WTC11 (cell line): ENCODE measurements around the gene COL25A1. TPM values are rescaled to one million over a fixed set of nuclear protein-coding genes. Genes with fewer than 3 reads are reported as not detected.
A peak's percentile ranks its signal among the peaks of the same experiment; 100 is the strongest.

Experiments
- ATAC-seq: fragments of 200-7000 bp; cut with Tn5 transposase; 2 replicates; pipeline ENCODE4 v1.10.0; 2021; ENCODE audit warnings: mild to moderate bottlenecking, moderate library complexity
- CTCF ChIA-PET: fragments of 300-600 bp; sonication (Branson Sonifier 250); formaldehyde crosslinking; loops from one replicate; lab custom pipeline; 2021; ENCODE audit warnings: antibody characterized with exemption; lab: Charles Lee
- POLR2A ChIA-PET: fragments of 350-600 bp; sonication (Branson Sonifier 250); formaldehyde crosslinking; loops from one replicate; lab custom pipeline; 2021; ENCODE audit warnings: antibody characterized with exemption; lab: Charles Lee
- DNase-seq: peaks from one replicate; pipeline ENCODE4 v3.0.0; 2021; ENCODE audit warnings: low spot score
- H3K27ac Mint-ChIP-seq: 2 replicates; pipeline ENCODE4 v1.8.0; 2021; ENCODE audit warnings: mixed read lengths
- H3K27me3 Mint-ChIP-seq: 2 replicates; pipeline ENCODE4 v1.8.0; 2021; ENCODE audit warnings: low read depth, mild to moderate bottlenecking, moderate library complexity, mixed read lengths
- H3K36me3 Mint-ChIP-seq: 2 replicates; pipeline ENCODE4 v1.8.0; 2021; ENCODE audit warnings: mixed read lengths
- H3K4me1 Mint-ChIP-seq: 2 replicates; pipeline ENCODE4 v1.8.0; 2022; ENCODE audit warnings: mixed read lengths
- H3K4me3 Mint-ChIP-seq: 2 replicates; pipeline ENCODE4 v1.8.0; 2021; ENCODE audit warnings: mild to moderate bottlenecking, moderate library complexity, mixed read lengths
- H3K9me3 Mint-ChIP-seq: 2 replicates; pipeline ENCODE4 v1.8.0; 2021; ENCODE audit warnings: mixed read lengths
- CTCF ChIP-seq: fragments of 200-600 bp; IDR thresholded peaks from 2 replicates; pipeline ENCODE4 v1.8.0; 2022; ENCODE audit warnings: antibody characterized with exemption
- E2F5 ChIP-seq: sonication (generic); formaldehyde crosslinking; IDR thresholded peaks from 2 replicates; pipeline ENCODE4 v1.8.1; 2022; ENCODE audit warnings: mild to moderate bottlenecking, moderate library complexity, missing genetic modification reagents
- EMX1 ChIP-seq: fragments of 250-450 bp; sonication (Bioruptor Pico); IDR thresholded peaks from 2 replicates; pipeline ENCODE4 v1.8.0; 2021; ENCODE audit warnings: mild to moderate bottlenecking
- FOXP1 ChIP-seq: sonication (generic); formaldehyde crosslinking; IDR thresholded peaks from 2 replicates; pipeline ENCODE4 v1.8.0; 2022; ENCODE audit warnings: missing genetic modification reagents, mild to moderate bottlenecking, moderate library complexity, borderline replicate concordance
- IRF2 ChIP-seq: sonication (generic); formaldehyde crosslinking; IDR thresholded peaks from 2 replicates; pipeline ENCODE4 v1.8.0; 2022; ENCODE audit warnings: low read depth, missing genetic modification reagents, borderline replicate concordance
- NR3C1 ChIP-seq: sonication (generic); formaldehyde crosslinking; conservative IDR thresholded peaks from 2 replicates; pipeline ENCODE4 v1.8.1; 2023; ENCODE audit warnings: low read depth, mild to moderate bottlenecking, missing genetic modification reagents
- PRRX2 ChIP-seq: fragments of 250-450 bp; sonication (Bioruptor Pico); IDR thresholded peaks from 2 replicates; pipeline ENCODE4 v1.8.0; 2021; ENCODE audit warnings: mild to moderate bottlenecking
- SOX15 ChIP-seq: fragments of 250-450 bp; sonication (Bioruptor Pico); IDR thresholded peaks from 2 replicates; pipeline ENCODE4 v1.9.0; 2021; ENCODE audit warnings: mild to moderate bottlenecking
- USF1 ChIP-seq: sonication (generic); formaldehyde crosslinking; IDR thresholded peaks from 2 replicates; pipeline ENCODE4 v1.8.0; 2022; ENCODE audit warnings: mild to moderate bottlenecking, missing genetic modification reagents
- USF2 ChIP-seq: sonication (generic); formaldehyde crosslinking; IDR thresholded peaks from 2 replicates; pipeline ENCODE4 v1.8.1; 2023; ENCODE audit warnings: mild to moderate bottlenecking, missing genetic modification reagents, moderate library complexity
- ZNF219 ChIP-seq: sonication (generic); formaldehyde crosslinking; IDR thresholded peaks from 2 replicates; pipeline ENCODE4 v1.8.0; 2023; ENCODE audit warnings: missing genetic modification reagents, mild to moderate bottlenecking, borderline replicate concordance
- total RNA-seq: library from RNA; stranded (reverse); gene quantifications from 3 replicates; pipeline ENCODE4 v1.2.3, GENCODE V29; 2021
- TF ChIP-seq, protein P1 (sequence below): sonication (generic); formaldehyde crosslinking; IDR thresholded peaks from 2 replicates; pipeline ENCODE4 v1.8.1; 2023; ENCODE audit warnings: mild to moderate bottlenecking, missing genetic modification reagents
- TF ChIP-seq, protein P2 (sequence below): sonication (generic); formaldehyde crosslinking; IDR thresholded peaks from 2 replicates; pipeline ENCODE4 v1.8.1; 2022; ENCODE audit warnings: low read depth, missing genetic modification reagents, borderline replicate concordance
- TF ChIP-seq, protein P3 (sequence below): sonication (generic); formaldehyde crosslinking; conservative IDR thresholded peaks from 2 replicates; pipeline ENCODE4 v1.8.1; 2022; ENCODE audit warnings: mild to moderate bottlenecking, missing genetic modification reagents

COL25A1 gene
- total RNA-seq, 1 experiment from 2014 or later = 6.6 TPM

GRCh38 chr4:109205186-109205585 lies 97.3 kb downstream of the COL25A1 start:
- POLR2A ChIA-PET = no interaction called here
- H3K27ac Mint-ChIP-seq = no peak overlapping the region
- no peak overlapping the region for H3K4me3 Mint-ChIP-seq
- ATAC-seq = no peak
- H3K27me3 Mint-ChIP-seq = no peaks in the 10 kb centered on the region
- no peak for DNase-seq
- H3K36me3 Mint-ChIP-seq = no peaks in the 10 kb centered on the region
- peaks cover 27% of the 10 kb centered on the region for H3K4me1 Mint-ChIP-seq
- CTCF ChIA-PET = interaction anchor here (1.5 kb wide), 1 partner anchor 93 kb away, joined by 3 read pairs; no protein-coding TSS in a partner anchor
- H3K9me3 Mint-ChIP-seq = no peaks in the 10 kb centered on the region
- TF ChIP-seq USF2 (CRISPR knock-in tag) (peak; percentile 62), CTCF (no peak), IRF2 (CRISPR knock-in tag) (no peak), SOX15 (no peak), USF1 (CRISPR knock-in tag) (peak; percentile 59)

- no peak overlapping the region for H3K27ac Mint-ChIP-seq
- ChIA-PET POLR2A (no interaction called here), CTCF (no interaction called here)
Measured at GRCh38 chr4:109199585-109199984, 102.9 kb downstream of the COL25A1 start.

DNA sequence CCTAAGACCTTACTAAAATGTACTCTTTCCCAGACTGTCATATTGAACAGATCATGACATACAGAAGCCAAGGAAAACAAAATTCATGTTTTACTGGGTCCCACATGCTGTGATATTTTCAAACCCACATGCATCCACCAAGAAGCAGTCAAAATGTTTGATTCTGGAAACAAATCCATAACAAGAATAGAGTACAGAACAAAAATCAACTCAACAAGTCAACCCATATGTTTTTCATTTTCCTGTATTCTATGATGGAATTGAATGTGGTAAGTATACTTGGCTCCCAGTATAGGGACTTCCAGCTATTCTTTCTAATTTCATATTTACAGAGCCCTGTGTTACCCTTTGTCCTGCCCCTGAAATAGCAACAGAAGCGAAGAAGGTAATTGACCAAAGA lies 106.8 kb downstream of the COL25A1 start:
- Mint-ChIP-seq H3K27ac (no peak overlapping the region), H3K4me1 (peaks cover 6% of the 10 kb centered on the region), H3K27me3 (no peaks in the 10 kb centered on the region; the same call in 1 of the 2 replicates), H3K36me3 (no peaks in the 10 kb centered on the region), H3K4me3 (no peak overlapping the region), H3K9me3 (no peaks in the 10 kb centered on the region)
- DNase-seq (no peak), ATAC-seq (no peak)
- ChIA-PET CTCF (no interaction called here), POLR2A (no interaction called here)
- TF ChIP-seq, protein P1, sequence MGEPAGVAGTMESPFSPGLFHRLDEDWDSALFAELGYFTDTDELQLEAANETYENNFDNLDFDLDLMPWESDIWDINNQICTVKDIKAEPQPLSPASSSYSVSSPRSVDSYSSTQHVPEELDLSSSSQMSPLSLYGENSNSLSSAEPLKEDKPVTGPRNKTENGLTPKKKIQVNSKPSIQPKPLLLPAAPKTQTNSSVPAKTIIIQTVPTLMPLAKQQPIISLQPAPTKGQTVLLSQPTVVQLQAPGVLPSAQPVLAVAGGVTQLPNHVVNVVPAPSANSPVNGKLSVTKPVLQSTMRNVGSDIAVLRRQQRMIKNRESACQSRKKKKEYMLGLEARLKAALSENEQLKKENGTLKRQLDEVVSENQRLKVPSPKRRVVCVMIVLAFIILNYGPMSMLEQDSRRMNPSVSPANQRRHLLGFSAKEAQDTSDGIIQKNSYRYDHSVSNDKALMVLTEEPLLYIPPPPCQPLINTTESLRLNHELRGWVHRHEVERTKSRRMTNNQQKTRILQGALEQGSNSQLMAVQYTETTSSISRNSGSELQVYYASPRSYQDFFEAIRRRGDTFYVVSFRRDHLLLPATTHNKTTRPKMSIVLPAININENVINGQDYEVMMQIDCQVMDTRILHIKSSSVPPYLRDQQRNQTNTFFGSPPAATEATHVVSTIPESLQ (CRISPR knock-in tag) = no peak
- TF ChIP-seq, protein P2, sequence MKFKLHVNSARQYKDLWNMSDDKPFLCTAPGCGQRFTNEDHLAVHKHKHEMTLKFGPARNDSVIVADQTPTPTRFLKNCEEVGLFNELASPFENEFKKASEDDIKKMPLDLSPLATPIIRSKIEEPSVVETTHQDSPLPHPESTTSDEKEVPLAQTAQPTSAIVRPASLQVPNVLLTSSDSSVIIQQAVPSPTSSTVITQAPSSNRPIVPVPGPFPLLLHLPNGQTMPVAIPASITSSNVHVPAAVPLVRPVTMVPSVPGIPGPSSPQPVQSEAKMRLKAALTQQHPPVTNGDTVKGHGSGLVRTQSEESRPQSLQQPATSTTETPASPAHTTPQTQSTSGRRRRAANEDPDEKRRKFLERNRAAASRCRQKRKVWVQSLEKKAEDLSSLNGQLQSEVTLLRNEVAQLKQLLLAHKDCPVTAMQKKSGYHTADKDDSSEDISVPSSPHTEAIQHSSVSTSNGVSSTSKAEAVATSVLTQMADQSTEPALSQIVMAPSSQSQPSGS = no peak
- TF ChIP-seq, protein P3, sequence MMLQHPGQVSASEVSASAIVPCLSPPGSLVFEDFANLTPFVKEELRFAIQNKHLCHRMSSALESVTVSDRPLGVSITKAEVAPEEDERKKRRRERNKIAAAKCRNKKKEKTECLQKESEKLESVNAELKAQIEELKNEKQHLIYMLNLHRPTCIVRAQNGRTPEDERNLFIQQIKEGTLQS (CRISPR knock-in tag) = no peak
- no peak for TF ChIP-seq NR3C1 (CRISPR knock-in tag)

More at GRCh38 chr4:109199585-109199984, 102.9 kb downstream of the COL25A1 start:
- TF ChIP-seq EMX1 (CRISPR knock-in tag) = no peak
- no peak for TF ChIP-seq USF1 (CRISPR knock-in tag)
- no peak for TF ChIP-seq USF2 (CRISPR knock-in tag)
- TF ChIP-seq PRRX2 (CRISPR knock-in tag) = no peak
- TF ChIP-seq E2F5 (CRISPR knock-in tag) = no peak
- TF ChIP-seq FOXP1 (CRISPR knock-in tag) = no peak
- no peak for TF ChIP-seq ZNF219
- TF ChIP-seq, all 79 proteins: peak for 0
- no peak for DNase-seq
- no peak for ATAC-seq
- Mint-ChIP-seq H3K36me3 (no peaks in the 10 kb centered on the region), H3K27me3 (no peaks in the 10 kb centered on the region), H3K9me3 (no peaks in the 10 kb centered on the region), H3K4me1 (0 out of 2 replicates have a peak, but pooled peaks cover 4% of the 10 kb centered on the region), H3K4me3 (no peak overlapping the region)
